H1 (cell line): ENCODE measurements around the gene ADAMTS6. TPM values are rescaled to one million over a fixed set of nuclear protein-coding genes. Genes with fewer than 3 reads are reported as not detected.

Source experiments
- YY1 ChIP-seq: IDR thresholded peaks from 2 replicates; pipeline ENCODE4 v1.6.1; 2011; ENCODE audit warnings: low read depth, mild to moderate bottlenecking, low read length
- polyA plus RNA-seq, 7 experiments: library from polyadenylated mRNA; depleted of rRNA in 3 of 7; stranded (reverse) in 5 of 7; unstranded in 2 of 7; fragments of >200 nt in 5 of 7; fragments of 200-250 nt in 2 of 7; gene quantifications; 1 replicate in 5 of 7; 2 replicates in 1 of 7; 4 replicates in 1 of 7; pipeline versions ENCODE4 v1.2.1 to v1.2.3, GENCODE V29; 2011 to 2013; ENCODE audit warnings: missing spikeins in 2 of 7, mixed read lengths in 2 of 7
- total RNA-seq: library from RNA; stranded (reverse); fragmentation: NEBNext Ultra II Directional; extraction: Animal tissue kit (Norgen Biotek cat#: 25700); gene quantifications from 2 replicates; pipeline ENCODE4 v1.2.1, GENCODE V29; 2021
- TF ChIP-seq, protein P1 (sequence below): IDR thresholded peaks from 2 replicates; pipeline ENCODE4 v1.6.1; 2011; ENCODE audit warnings: low read length, improper control_type of control experiment

ADAMTS6 gene
- total and polyA plus RNA-seq, 2 of the 8 experiments (the other 6 are each of a cell fraction or from before 2014, with no cell fraction given): 0.74 to 2.4 TPM

GRCh38 chr5:65426656-65427055, 55.1 kb downstream of the ADAMTS6 start (continued):
- TF ChIP-seq, protein P1, sequence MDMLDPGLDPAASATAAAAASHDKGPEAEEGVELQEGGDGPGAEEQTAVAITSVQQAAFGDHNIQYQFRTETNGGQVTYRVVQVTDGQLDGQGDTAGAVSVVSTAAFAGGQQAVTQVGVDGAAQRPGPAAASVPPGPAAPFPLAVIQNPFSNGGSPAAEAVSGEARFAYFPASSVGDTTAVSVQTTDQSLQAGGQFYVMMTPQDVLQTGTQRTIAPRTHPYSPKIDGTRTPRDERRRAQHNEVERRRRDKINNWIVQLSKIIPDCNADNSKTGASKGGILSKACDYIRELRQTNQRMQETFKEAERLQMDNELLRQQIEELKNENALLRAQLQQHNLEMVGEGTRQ: no peak
- TF ChIP-seq YY1: no peak
